Sigmoid colon (tissue), 7 donors: ENCODE results near the gene ONECUT3. TPM values are rescaled to one million over a fixed set of nuclear protein-coding genes. Genes with fewer than 3 reads are reported as not detected.

ENCODE experiments used
- DNase-seq: peaks from one replicate; pipeline ENCODE4 v3.0.0-alpha.2; 2019
- H3K27ac ChIP-seq, 4 donors: fragments of 200-600 bp; sonication (generic); one replicate each; pipeline ENCODE4 v1.5.1; 2016 to 2019; ENCODE audit warnings: mild to moderate bottlenecking in 1 of 4
- H3K27me3 ChIP-seq, 3 donors: fragments of 200-600 bp; sonication (generic); one replicate each; pipeline ENCODE4 v1.5.1; 2019; ENCODE audit warnings: mild to moderate bottlenecking in 1 of 3
- H3K36me3 ChIP-seq, 4 donors: fragments of 200-600 bp; sonication (generic); one replicate each; pipeline ENCODE4 v1.5.1; 2016 to 2019
- H3K4me1 ChIP-seq, 4 donors: fragments of 200-600 bp; sonication (generic); one replicate each; pipeline ENCODE4 v1.5.1; 2017 to 2019
- H3K4me3 ChIP-seq, 4 donors: fragments of 200-600 bp; sonication (generic); one replicate each; pipeline ENCODE4 v1.5.1; 2017 to 2019; ENCODE audit warnings: mild to moderate bottlenecking in 2 of 4, moderate library complexity in 1 of 4
- H3K9me3 ChIP-seq, 4 donors: fragments of 200-600 bp in 3 of 4; sonication (generic) in 3 of 4; one replicate each; pipeline versions ENCODE4 v1.5.1 to v1.6.1; 2013 to 2019
- EP300 ChIP-seq, 4 donors: sonication (generic); formaldehyde crosslinking; IDR thresholded peaks; one replicate each; pipeline ENCODE4 v1.6.1; 2017; ENCODE audit warnings: antibody characterized with exemption in 4 of 4
- POLR2A ChIP-seq, 2 donors: fragments of 450-650 bp; IDR thresholded peaks; one replicate each; pipeline ENCODE4 v1.6.1; 2016; ENCODE audit warnings: antibody characterized with exemption in 2 of 2, mild to moderate bottlenecking in 2 of 2, moderate library complexity in 2 of 2
- POLR2AphosphoS5 ChIP-seq, 4 donors: sonication (generic); formaldehyde crosslinking; IDR thresholded peaks; one replicate each; pipeline ENCODE4 v1.6.1; 2017; ENCODE audit warnings: antibody characterized with exemption in 4 of 4
- WGBS, 2 donors: extraction: QIAGEN DNeasy Blood & Tissue Kit; methylation state at CpG; one replicate each; pipeline ENCODE4 v1.1.7; 2013; 5-methylcytosine and 5-hydroxymethylcytosine counted together
- intact Hi-C: fragments of 100-400 bp; cut with DNase I; formaldehyde crosslinking; loops from one replicate; pipeline ENCODE4 v1.15.1; 2023
- polyA plus RNA-seq, 3 donors: library from polyadenylated mRNA; stranded (reverse); fragments of 200-250 nt; gene quantifications; one replicate each; pipeline ENCODE4 v1.2.3, GENCODE V29; 2013
- total RNA-seq, 4 donors: library from RNA; depleted of rRNA; stranded (reverse); fragments of >200 nt; gene quantifications; one replicate each; pipeline ENCODE4 v1.1.0, GENCODE V29; 2016
- TF ChIP-seq, protein P1 (sequence below), 4 experiments: fragments of 450-650 bp in 3 of 4; fragments of 200-600 bp in 1 of 4; IDR thresholded peaks; one replicate each; pipeline ENCODE4 v1.5.1; 2016 to 2019; ENCODE audit warnings: antibody characterized with exemption in 4 of 4, mild to moderate bottlenecking in 3 of 4, moderate library complexity in 2 of 4
- donor health status: healthy with polysubstance abuse.
- donor health status: Bipolar disorder and iron deficiency.
- donor health status: healthy.

Gene ONECUT3
- total and polyA plus RNA-seq, 7 donors, result not detected

- Histone ChIP-seq H3K4me1 (peaks cover 0 to 12% (median 9%) of the 10 kb centered on the region in 4 donors), H3K4me3 (no peak overlapping the region), H3K36me3 (no peaks in the 10 kb centered on the region), H3K27ac (no peak overlapping the region), H3K9me3 (no peaks in the 10 kb centered on the region), H3K27me3 (peaks cover 66 to 100% (median 99%) of the 10 kb centered on the region in 3 donors)
- 6 to 11% methylated on average over 30 of the region's 30 CpGs for WGBS, 2 donors
- intact Hi-C loops, result loop anchor here (10.0 kb wide), 1 partner anchor 307 kb away; the partner anchor contains the start of gene APC2
- TF ChIP-seq EP300 (IDR thresholded peaks at IDR 0.05) (no peak), POLR2AphosphoS5 (IDR thresholded peaks at IDR 0.05) (no peak), POLR2A (IDR thresholded peaks at IDR 0.05) (no peak)
- TF ChIP-seq, protein P1, sequence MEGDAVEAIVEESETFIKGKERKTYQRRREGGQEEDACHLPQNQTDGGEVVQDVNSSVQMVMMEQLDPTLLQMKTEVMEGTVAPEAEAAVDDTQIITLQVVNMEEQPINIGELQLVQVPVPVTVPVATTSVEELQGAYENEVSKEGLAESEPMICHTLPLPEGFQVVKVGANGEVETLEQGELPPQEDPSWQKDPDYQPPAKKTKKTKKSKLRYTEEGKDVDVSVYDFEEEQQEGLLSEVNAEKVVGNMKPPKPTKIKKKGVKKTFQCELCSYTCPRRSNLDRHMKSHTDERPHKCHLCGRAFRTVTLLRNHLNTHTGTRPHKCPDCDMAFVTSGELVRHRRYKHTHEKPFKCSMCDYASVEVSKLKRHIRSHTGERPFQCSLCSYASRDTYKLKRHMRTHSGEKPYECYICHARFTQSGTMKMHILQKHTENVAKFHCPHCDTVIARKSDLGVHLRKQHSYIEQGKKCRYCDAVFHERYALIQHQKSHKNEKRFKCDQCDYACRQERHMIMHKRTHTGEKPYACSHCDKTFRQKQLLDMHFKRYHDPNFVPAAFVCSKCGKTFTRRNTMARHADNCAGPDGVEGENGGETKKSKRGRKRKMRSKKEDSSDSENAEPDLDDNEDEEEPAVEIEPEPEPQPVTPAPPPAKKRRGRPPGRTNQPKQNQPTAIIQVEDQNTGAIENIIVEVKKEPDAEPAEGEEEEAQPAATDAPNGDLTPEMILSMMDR (IDR thresholded peaks at IDR 0.05), result no peak
- DNase-seq, result no peak
Observed at GRCh38 chr19:1761528-1762242, 8.4 kb downstream of the ONECUT3 start.

- Histone ChIP-seq H3K27ac (no peak overlapping the region), H3K9me3 (no peaks in the 10 kb centered on the region), H3K27me3 (peaks cover 60 to 100% (median 99%) of the 10 kb centered on the region in 3 donors), H3K4me1 (peaks cover 0 to 8% (median 5%) of the 10 kb centered on the region in 4 donors), H3K4me3 (no peak overlapping the region), H3K36me3 (no peaks in the 10 kb centered on the region)
- 5 to 12% methylated on average over 56 of the region's 56 CpGs for WGBS, 2 donors
- intact Hi-C loops, result loop anchor here (10.0 kb wide), 1 partner anchor 308 kb away; the partner anchor contains the start of gene APC2
- TF ChIP-seq POLR2AphosphoS5 (IDR thresholded peaks at IDR 0.05) (no peak), EP300 (IDR thresholded peaks at IDR 0.05) (no peak), POLR2A (IDR thresholded peaks at IDR 0.05) (no peak)
- TF ChIP-seq, protein P1 (IDR thresholded peaks at IDR 0.05), result no peak
- no peak for DNase-seq
Observed at GRCh38 chr19:1762243-1763117, 9.2 kb downstream of the ONECUT3 start.

DNA sequence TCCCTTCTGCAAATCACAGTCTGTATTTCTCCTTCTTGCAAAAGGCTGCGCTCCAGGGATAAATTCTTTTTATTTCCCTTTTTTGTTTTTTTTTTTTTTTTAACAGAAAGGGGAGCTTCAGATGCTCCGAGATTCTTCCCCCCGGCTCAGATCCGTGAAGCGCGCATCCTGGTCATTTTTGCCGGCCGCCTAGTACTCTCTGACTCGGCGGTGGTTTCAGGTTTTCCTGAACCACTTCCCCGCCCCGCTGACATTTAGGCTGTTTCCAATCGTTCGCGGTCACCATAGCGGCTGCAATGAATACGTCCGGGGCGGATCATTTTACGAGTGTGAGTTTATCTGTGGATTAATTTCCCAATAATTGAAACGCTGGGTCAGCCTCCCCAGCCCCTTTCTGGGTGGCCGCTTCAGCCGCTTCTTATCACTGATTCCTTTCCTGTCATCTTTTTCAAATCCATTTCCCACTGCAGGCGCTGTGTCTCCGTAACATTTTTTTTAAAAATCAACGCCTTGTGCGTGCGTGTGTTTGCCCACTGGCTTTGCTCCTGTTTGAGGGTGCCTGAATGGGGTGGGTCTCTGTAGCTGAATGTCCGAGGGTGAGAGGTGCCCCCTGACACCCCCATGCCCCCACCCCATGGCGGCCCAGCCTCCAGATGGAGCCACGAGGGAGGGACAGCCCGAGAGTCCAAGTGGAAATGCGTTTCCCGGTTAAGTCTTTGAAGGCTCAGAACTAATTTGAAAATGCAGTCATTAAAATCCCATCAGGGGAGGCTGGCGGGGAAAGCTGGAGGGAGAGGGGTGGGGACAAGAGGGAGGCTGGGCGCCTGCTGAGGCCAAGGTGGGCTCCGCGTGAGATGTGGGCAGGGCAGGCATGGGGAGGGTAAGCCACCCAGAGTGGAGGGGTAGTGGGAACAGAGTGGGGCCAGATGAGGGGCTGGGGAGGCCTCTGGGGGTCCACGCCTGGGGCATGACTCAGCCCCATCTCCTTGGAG lies 10.6 kb downstream of the ONECUT3 start:
- Histone ChIP-seq H3K36me3 (no peaks in the 10 kb centered on the region), H3K27ac (no peak overlapping the region), H3K27me3 (peaks cover 45 to 100% (median 99%) of the 10 kb centered on the region in 3 donors), H3K4me3 (no peak overlapping the region), H3K4me1 (peaks cover 0 to 5% (median 0%) of the 10 kb centered on the region in 4 donors), H3K9me3 (no peaks in the 10 kb centered on the region)
- no peak for DNase-seq
- TF ChIP-seq, protein P1 (IDR thresholded peaks at IDR 0.05), result no peak
- TF ChIP-seq EP300 (IDR thresholded peaks at IDR 0.05), result no peak
- TF ChIP-seq POLR2AphosphoS5 (IDR thresholded peaks at IDR 0.05), result no peak
- TF ChIP-seq POLR2A (IDR thresholded peaks at IDR 0.05), result no peak
- WGBS, 2 donors, result 11 to 18% methylated on average over 39 of the region's 39 CpGs
- intact Hi-C loops, result loop anchor here (10.0 kb wide), 1 partner anchor 309 kb away; the partner anchor contains the start of gene APC2

GRCh38 chr19:1764729-1765128 lies 11.4 kb downstream of the ONECUT3 start:
- H3K4me3 ChIP-seq, result no peak overlapping the region
- no peak overlapping the region for H3K27ac ChIP-seq
- peaks cover 0 to 5% (median 0%) of the 10 kb centered on the region in 4 donors for H3K4me1 ChIP-seq
- H3K36me3 ChIP-seq, result no peaks in the 10 kb centered on the region
- no peaks in the 10 kb centered on the region for H3K9me3 ChIP-seq
- H3K27me3 ChIP-seq, result peaks cover 41 to 100% (median 99%) of the 10 kb centered on the region in 3 donors
- 11 to 13% methylated on average over 15 of the region's 15 CpGs for WGBS, 2 donors
- intact Hi-C loops, result loop anchor here (5.0 to 10.0 kb wide), 2 partner anchors 92 to 310 kb away; partner anchors contain the start of gene APC2
- TF ChIP-seq POLR2A (IDR thresholded peaks at IDR 0.05), result no peak
- TF ChIP-seq POLR2AphosphoS5 (IDR thresholded peaks at IDR 0.05), result no peak
- TF ChIP-seq EP300 (IDR thresholded peaks at IDR 0.05), result no peak
- TF ChIP-seq, protein P1 (IDR thresholded peaks at IDR 0.05), result no peak
- no peak for DNase-seq
